Endothelial cell (in vitro differentiated cells): Measurements from ENCODE around the gene RIN3. TPM values are rescaled to one million over a fixed set of nuclear protein-coding genes. Genes with fewer than 3 reads are reported as not detected.
A peak's percentile ranks its signal among the peaks of the same experiment; 100 is the strongest.

Source experiments
- DNase-seq: peaks from one replicate; pipeline ENCODE4 v3.0.0; 2021; ENCODE audit warnings: low spot score
- H3K27ac Mint-ChIP-seq: one replicate; pipeline ENCODE4 v1.8.0; 2021; ENCODE audit warnings: mixed read lengths, inconsistent platforms; ENCODE audit not compliant: unreplicated experiment
- H3K27me3 Mint-ChIP-seq: one replicate; pipeline ENCODE4 v1.8.0; 2021; ENCODE audit warnings: mild to moderate bottlenecking, moderate library complexity, mixed read lengths, inconsistent platforms; ENCODE audit not compliant: unreplicated experiment
- H3K36me3 Mint-ChIP-seq: one replicate; pipeline ENCODE4 v1.8.0; 2021; ENCODE audit warnings: mild to moderate bottlenecking, low read depth, mixed read lengths, inconsistent platforms; ENCODE audit not compliant: unreplicated experiment
- H3K4me1 Mint-ChIP-seq: one replicate; pipeline ENCODE4 v1.8.0; 2021; ENCODE audit warnings: mild to moderate bottlenecking, mixed read lengths, inconsistent platforms; ENCODE audit not compliant: unreplicated experiment
- H3K4me3 Mint-ChIP-seq: one replicate; pipeline ENCODE4 v1.8.0; 2021; ENCODE audit warnings: mild to moderate bottlenecking, mixed read lengths, inconsistent platforms; ENCODE audit not compliant: unreplicated experiment
- H3K9me3 Mint-ChIP-seq: one replicate; pipeline ENCODE4 v1.8.0; 2021; ENCODE audit warnings: mixed read lengths, inconsistent platforms; ENCODE audit not compliant: unreplicated experiment
- total RNA-seq: library from RNA; stranded (reverse); fragmentation: NEBNext Ultra II Directional; extraction: Animal tissue kit (Norgen Biotek cat#: 25700); gene quantifications from one replicate; pipeline ENCODE4 v1.2.1, GENCODE V29; 2021; ENCODE audit not compliant: unreplicated experiment
- TF ChIP-seq, protein P1 (sequence below): fragments of 200-600 bp; sonication (generic); IDR thresholded peaks from one replicate; pipeline ENCODE4 v1.5.0; 2021; ENCODE audit warnings: antibody characterized with exemption; ENCODE audit not compliant: unreplicated experiment

RIN3 gene
- total RNA-seq, 1 donor from 2014 or later, result 25.8 TPM

DNA sequence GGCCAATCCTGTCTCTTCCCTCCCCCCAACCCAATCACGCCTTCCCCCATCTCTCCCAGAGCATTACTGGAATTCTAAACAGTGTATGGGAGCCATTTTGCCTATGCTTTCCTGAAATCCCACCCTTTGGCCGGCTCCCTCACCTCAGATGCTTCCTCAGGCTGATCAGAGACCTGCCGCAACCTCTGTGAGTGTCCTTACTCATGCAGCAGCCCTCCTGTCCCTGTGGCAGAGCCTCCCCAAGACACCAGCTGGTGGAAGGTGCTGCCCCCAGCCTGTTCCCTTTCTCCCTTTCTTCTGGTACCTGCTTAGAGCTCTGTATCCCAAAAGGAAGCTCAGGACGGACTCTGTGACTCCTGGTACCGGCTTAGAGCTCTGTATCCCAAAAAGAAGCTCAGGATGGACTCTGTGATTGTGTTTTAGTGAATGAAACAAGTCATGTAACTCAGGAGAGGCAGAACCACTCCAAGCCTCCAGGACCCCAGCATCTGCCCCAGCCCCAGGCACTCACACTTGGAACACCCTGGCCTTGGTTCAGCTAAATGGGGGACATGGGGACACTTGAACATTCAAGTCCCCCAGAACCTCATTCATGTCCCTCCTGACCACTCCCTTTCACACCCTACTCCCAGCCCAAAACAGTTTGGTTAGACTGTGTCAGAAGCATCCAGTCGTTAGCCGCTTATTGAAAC lies 29.3 kb upstream of the RIN3 start:
- H3K4me3 Mint-ChIP-seq, result no peak overlapping the region
- no peaks in the 10 kb centered on the region for H3K36me3 Mint-ChIP-seq
- TF ChIP-seq, protein P1, sequence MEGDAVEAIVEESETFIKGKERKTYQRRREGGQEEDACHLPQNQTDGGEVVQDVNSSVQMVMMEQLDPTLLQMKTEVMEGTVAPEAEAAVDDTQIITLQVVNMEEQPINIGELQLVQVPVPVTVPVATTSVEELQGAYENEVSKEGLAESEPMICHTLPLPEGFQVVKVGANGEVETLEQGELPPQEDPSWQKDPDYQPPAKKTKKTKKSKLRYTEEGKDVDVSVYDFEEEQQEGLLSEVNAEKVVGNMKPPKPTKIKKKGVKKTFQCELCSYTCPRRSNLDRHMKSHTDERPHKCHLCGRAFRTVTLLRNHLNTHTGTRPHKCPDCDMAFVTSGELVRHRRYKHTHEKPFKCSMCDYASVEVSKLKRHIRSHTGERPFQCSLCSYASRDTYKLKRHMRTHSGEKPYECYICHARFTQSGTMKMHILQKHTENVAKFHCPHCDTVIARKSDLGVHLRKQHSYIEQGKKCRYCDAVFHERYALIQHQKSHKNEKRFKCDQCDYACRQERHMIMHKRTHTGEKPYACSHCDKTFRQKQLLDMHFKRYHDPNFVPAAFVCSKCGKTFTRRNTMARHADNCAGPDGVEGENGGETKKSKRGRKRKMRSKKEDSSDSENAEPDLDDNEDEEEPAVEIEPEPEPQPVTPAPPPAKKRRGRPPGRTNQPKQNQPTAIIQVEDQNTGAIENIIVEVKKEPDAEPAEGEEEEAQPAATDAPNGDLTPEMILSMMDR, result no peak
- H3K4me1 Mint-ChIP-seq, result peaks cover 20% of the 10 kb centered on the region
- peaks cover 6% of the 10 kb centered on the region for H3K27me3 Mint-ChIP-seq
- DNase-seq, result no peak
- no peak overlapping the region for H3K27ac Mint-ChIP-seq
- no peaks in the 10 kb centered on the region for H3K9me3 Mint-ChIP-seq

DNA sequence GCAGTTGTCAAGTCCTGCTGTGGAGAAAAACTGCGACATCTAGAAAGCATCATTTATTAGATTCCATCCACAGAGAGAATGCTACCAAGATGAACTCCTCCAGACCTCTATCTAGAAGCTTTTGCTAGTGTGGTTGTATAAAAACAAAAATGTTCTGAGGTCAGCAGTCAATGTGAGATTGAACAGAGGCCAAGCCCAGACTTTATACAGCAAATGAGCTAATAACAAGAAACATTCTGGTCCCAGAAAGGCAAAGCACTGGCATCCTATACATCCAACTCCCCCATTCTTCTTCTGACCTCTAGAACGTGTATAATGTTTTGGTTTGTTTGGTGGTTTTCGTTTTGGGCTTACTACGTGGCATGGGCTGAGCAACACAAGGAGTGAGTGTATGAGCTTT lies 26.7 kb upstream of the RIN3 start:
- H3K27ac Mint-ChIP-seq, result no peak overlapping the region
- no peaks in the 10 kb centered on the region for H3K36me3 Mint-ChIP-seq
- no peaks in the 10 kb centered on the region for H3K9me3 Mint-ChIP-seq
- TF ChIP-seq, protein P1, result no peak
- no peak overlapping the region for H3K4me3 Mint-ChIP-seq
- peaks cover 10% of the 10 kb centered on the region for H3K27me3 Mint-ChIP-seq
- peaks cover 21% of the 10 kb centered on the region for H3K4me1 Mint-ChIP-seq
- no peak for DNase-seq

DNA sequence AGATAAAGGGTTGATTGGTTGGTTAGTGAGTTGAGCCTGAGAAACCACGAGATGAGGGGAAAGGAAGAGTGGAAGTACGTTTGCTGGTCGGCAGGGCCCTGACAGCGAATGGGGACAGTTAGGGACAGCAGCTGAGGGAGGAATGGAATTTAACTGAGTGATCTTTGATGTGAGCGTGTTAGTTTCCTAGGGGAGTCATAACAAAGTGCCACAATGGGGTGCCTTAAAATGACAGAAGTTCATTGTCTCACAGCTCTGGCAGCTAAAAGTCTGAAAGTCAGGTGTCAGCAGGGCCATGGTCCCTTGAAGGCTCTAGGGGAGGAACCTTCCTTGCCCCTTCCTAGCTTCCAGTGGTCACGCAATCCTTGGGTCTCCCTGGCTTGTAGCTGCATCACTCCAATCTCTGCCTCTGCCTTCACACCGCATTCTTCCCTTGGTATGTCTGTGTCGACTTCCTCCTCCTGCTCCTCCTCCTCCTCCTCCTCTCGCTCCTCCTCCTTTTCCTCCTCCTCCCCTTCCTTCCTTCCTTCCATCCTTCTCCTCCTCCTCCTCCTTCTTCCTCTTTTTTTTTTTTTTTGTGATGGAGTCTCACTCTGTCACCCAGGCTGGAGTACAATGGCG lies 26.0 kb upstream of the RIN3 start:
- no peak for DNase-seq
- Mint-ChIP-seq H3K27ac (no peak overlapping the region), H3K4me1 (peaks cover 23% of the 10 kb centered on the region)

DNA sequence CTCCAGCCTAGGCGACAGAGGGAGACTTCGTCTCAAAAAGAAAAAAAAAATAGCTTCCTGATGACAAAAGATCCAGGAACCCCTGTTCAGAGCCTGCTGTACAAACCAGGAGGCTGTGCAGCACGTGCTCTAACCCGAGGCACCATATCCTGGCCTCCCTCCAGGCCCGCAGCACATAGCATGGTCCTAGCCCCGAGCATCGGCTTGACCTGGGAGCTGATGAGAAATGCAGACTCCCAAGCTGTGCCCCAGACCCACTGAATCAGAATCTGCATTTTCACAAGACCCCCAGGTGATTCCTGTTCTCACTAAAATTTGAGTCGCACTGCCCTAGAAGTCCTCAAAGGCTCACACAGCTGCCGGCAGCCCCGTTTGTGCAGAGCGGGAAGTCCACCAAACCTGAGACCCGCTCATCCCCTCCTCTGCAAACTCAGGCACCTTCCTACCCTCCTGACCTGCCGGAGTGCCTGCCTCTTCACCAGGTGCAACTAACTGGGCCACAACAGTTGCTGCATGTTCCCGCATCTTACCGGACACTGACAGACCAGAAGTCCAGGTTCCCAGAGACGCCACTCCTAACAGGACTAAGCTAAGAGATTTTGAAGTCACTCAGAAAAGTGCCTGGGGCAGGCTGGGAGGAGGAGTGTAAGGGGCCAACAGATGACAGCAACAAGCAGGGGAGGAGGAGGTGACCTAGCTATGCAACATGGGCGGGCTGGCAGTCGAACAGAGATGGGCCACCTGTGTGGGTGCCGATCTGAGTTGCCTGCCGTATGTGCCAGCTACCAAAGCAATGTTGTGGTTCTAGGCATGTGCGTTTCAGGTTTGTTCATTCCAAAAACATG lies 24.0 kb upstream of the RIN3 start:
- Mint-ChIP-seq H3K9me3 (no peaks in the 10 kb centered on the region), H3K4me3 (peak overlapping the region; percentile 6), H3K27me3 (peaks cover 8% of the 10 kb centered on the region), H3K4me1 (peaks cover 23% of the 10 kb centered on the region), H3K27ac (peak overlapping the region; percentile 53), H3K36me3 (no peaks in the 10 kb centered on the region)
- TF ChIP-seq, protein P1, result no peak
- DNase-seq, result no peak

More for the DNA sequence above, 26.0 kb upstream of the RIN3 start:
- peaks cover 10% of the 10 kb centered on the region for H3K27me3 Mint-ChIP-seq
- TF ChIP-seq, protein P1, result no peak
- no peaks in the 10 kb centered on the region for H3K36me3 Mint-ChIP-seq
- no peak overlapping the region for H3K4me3 Mint-ChIP-seq
- H3K9me3 Mint-ChIP-seq, result no peaks in the 10 kb centered on the region
